ENCODE results near the gene STK39.

GRCh38 chr2:167937403-167937802 is 310.0 kb downstream of the STK39 start:
- TF ChIP-seq SPI1 (IDR thresholded peaks at IDR 0.05; ENCODE audit: borderline replicate concordance, low read depth) (no peak), POLR2AphosphoS5 (IDR thresholded peaks at IDR 0.05; ENCODE audit: low read depth) (no peak), GABPA (IDR thresholded peaks at IDR 0.05; ENCODE audit: low read depth) (no peak)
- TF ChIP-seq, protein P1, sequence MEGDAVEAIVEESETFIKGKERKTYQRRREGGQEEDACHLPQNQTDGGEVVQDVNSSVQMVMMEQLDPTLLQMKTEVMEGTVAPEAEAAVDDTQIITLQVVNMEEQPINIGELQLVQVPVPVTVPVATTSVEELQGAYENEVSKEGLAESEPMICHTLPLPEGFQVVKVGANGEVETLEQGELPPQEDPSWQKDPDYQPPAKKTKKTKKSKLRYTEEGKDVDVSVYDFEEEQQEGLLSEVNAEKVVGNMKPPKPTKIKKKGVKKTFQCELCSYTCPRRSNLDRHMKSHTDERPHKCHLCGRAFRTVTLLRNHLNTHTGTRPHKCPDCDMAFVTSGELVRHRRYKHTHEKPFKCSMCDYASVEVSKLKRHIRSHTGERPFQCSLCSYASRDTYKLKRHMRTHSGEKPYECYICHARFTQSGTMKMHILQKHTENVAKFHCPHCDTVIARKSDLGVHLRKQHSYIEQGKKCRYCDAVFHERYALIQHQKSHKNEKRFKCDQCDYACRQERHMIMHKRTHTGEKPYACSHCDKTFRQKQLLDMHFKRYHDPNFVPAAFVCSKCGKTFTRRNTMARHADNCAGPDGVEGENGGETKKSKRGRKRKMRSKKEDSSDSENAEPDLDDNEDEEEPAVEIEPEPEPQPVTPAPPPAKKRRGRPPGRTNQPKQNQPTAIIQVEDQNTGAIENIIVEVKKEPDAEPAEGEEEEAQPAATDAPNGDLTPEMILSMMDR (IDR thresholded peaks at IDR 0.05; ENCODE audit: insufficient read depth, low read length), result no peak

Data from HL-60 (cell line).